B cell (primary cell): ENCODE measurements around the gene WNK2. TPM values are rescaled to one million over a fixed set of nuclear protein-coding genes. Genes with fewer than 3 reads are reported as not detected.

Experiments
- ATAC-seq: fragments of 200-7000 bp; cut with Tn5 transposase; one replicate; pipeline ENCODE4 v1.10.0; 2021; ENCODE audit warnings: low read depth, mild to moderate bottlenecking, moderate number of reproducible peaks, moderate library complexity
- CTCF ChIA-PET: fragments of 350-600 bp; sonication (Branson Sonifier 250); formaldehyde crosslinking; loops from one replicate; lab custom pipeline; 2021; ENCODE audit warnings: antibody characterized with exemption, inconsistent platforms; lab: Charles Lee
- POLR2A ChIA-PET: fragments of 350-600 bp; sonication (Branson Sonifier 250); formaldehyde crosslinking; loops from one replicate; lab custom pipeline; 2021; ENCODE audit warnings: antibody characterized with exemption; lab: Charles Lee
- DNase-seq: peaks from one replicate; pipeline ENCODE4 v3.0.0; 2013
- H2AFZ ChIP-seq: 2 replicates; pipeline ENCODE4 v1.6.1; 2012; ENCODE audit warnings: mild to moderate bottlenecking, low read depth, low read length; ENCODE audit not compliant: insufficient read depth, poor library complexity, severe bottlenecking
- H3K27ac ChIP-seq, 2 donors: 1 replicate in 1 of 2; 2 replicates in 1 of 2; pipeline ENCODE4 v1.5.1; 2012 to 2013; ENCODE audit warnings: low read length in 2 of 2, mild to moderate bottlenecking in 2 of 2, moderate library complexity in 1 of 2
- H3K27me3 ChIP-seq, 4 experiments: fragments of 200-600 bp in 1 of 4; sonication (generic) in 1 of 4; replicated peaks in 1 of 4; 1 replicate in 2 of 4; 2 replicates in 2 of 4; pipeline versions ENCODE4 v1.6.1 to v1.7.0; 2013 to 2016; ENCODE audit warnings: low read length in 3 of 4, mild to moderate bottlenecking in 2 of 4, mixed read lengths in 1 of 4, moderate library complexity in 1 of 4; ENCODE audit not compliant: insufficient read depth in 4 of 4, control insufficient read depth in 3 of 4; ENCODE audit errors: control extremely low read depth in 1 of 4
- H3K36me3 ChIP-seq, 2 experiments: replicated peaks in 1 of 2; 1 replicate in 1 of 2; 2 replicates in 1 of 2; pipeline versions ENCODE4 v1.6.1 to v1.7.1; 2013; ENCODE audit warnings: low read length in 1 of 2; ENCODE audit not compliant: insufficient read depth in 2 of 2, control insufficient read depth in 1 of 2; ENCODE audit errors: control extremely low read depth in 1 of 2, extremely low read depth in 1 of 2
- H3K4me1 ChIP-seq, 2 donors: fragments of 200-600 bp in 1 of 2; sonication (generic) in 1 of 2; 1 replicate in 1 of 2; 2 replicates in 1 of 2; pipeline versions ENCODE4 v1.5.1 to v1.6.1; 2013 to 2017; ENCODE audit warnings: low read length in 2 of 2; ENCODE audit not compliant: control insufficient read depth in 2 of 2, insufficient read depth in 2 of 2
- H3K4me2 ChIP-seq: replicated peaks from 2 replicates; pipeline ENCODE3; 2012; ENCODE audit warnings: mild to moderate bottlenecking, low read depth, low read length; ENCODE audit not compliant: poor library complexity, severe bottlenecking
- H3K4me3 ChIP-seq, 5 experiments: fragments of 200-600 bp in 1 of 5; sonication (generic) in 1 of 5; 1 replicate in 3 of 5; 2 replicates in 2 of 5; pipeline versions ENCODE4 v1.5.1 to v1.7.0; 2011 to 2016; ENCODE audit warnings: low read length in 4 of 5, mild to moderate bottlenecking in 4 of 5, low read depth in 2 of 5, control low read depth in 1 of 5, moderate library complexity in 1 of 5; ENCODE audit not compliant: insufficient read depth in 1 of 5; ENCODE audit errors: control extremely low read depth in 1 of 5, extremely low read depth in 1 of 5
- H3K79me2 ChIP-seq: fragments of 200-600 bp; sonication (generic); one replicate; pipeline ENCODE4 v1.6.0; 2016; ENCODE audit warnings: low read length; ENCODE audit not compliant: control insufficient read depth, insufficient read depth
- H3K9ac ChIP-seq: fragments of 200-600 bp; sonication (generic); 2 replicates; pipeline ENCODE4 v1.6.1; 2017; ENCODE audit warnings: mild to moderate bottlenecking, low read length, moderate library complexity
- H3K9me3 ChIP-seq, 3 donors: one replicate each; pipeline versions ENCODE4 v1.6.1 to v1.7.1; 2013; ENCODE audit warnings: low read length in 2 of 3; ENCODE audit not compliant: control insufficient read depth in 2 of 3, insufficient read depth in 1 of 3; ENCODE audit errors: control extremely low read depth in 1 of 3
- H4K20me1 ChIP-seq: 2 replicates; pipeline ENCODE4 v1.6.0; 2012; ENCODE audit warnings: mild to moderate bottlenecking, low read length; ENCODE audit not compliant: insufficient read depth, control insufficient read depth, poor library complexity, severe bottlenecking
- H3K27ac Mint-ChIP-seq: one replicate; pipeline ENCODE4 v1.8.0; 2021; ENCODE audit warnings: mixed read lengths
- H3K27me3 Mint-ChIP-seq: one replicate; pipeline ENCODE4 v1.8.0; 2021; ENCODE audit warnings: mixed read lengths
- H3K4me1 Mint-ChIP-seq: one replicate; pipeline ENCODE4 v1.8.0; 2021; ENCODE audit warnings: mixed read lengths
- H3K4me3 Mint-ChIP-seq: one replicate; pipeline ENCODE4 v1.8.0; 2021; ENCODE audit warnings: mixed read lengths
- H3K9me3 Mint-ChIP-seq: one replicate; pipeline ENCODE4 v1.8.0; 2022; ENCODE audit warnings: mixed read lengths; ENCODE audit not compliant: insufficient read depth
- CTCF ChIP-seq: fragments of 200-600 bp; IDR thresholded peaks from one replicate; pipeline ENCODE4 v1.8.0; 2022; ENCODE audit warnings: antibody characterized with exemption, mild to moderate bottlenecking
- EZH2 ChIP-seq: IDR thresholded peaks from 2 replicates; pipeline ENCODE4 v1.6.1; 2012; ENCODE audit warnings: borderline replicate concordance, low read depth, mild to moderate bottlenecking, moderate library complexity, low read length; ENCODE audit not compliant: insufficient read depth, poor library complexity, severe bottlenecking
- WGBS: methylation state at CpG from one replicate; pipeline ENCODE4 v1.1.5; 2013; ENCODE audit warnings: missing lambda C conversion rate; ENCODE audit not compliant: insufficient coverage; 5-methylcytosine and 5-hydroxymethylcytosine counted together
- intact Hi-C: fragments of 100-400 bp; cut with micrococcal nuclease; formaldehyde crosslinking; loops from one replicate; pipeline ENCODE4 v1.10.0; 2022
- polyA plus RNA-seq: library from polyadenylated mRNA; depleted of rRNA; stranded (reverse); fragments of >200 nt; gene quantifications from 2 replicates; pipeline ENCODE4 v1.2.3, GENCODE V29; 2012
- total RNA-seq, 2 donors: library from RNA; stranded (reverse); fragments of 120-200 nt in 1 of 2; gene quantifications; 1 replicate in 1 of 2; 2 replicates in 1 of 2; pipeline versions ENCODE4 v1.2.3 to v1.2.4, GENCODE V29; 2013 to 2022

Gene WNK2
- total and polyA plus RNA-seq, 2 donors (not counting 1 experiment from before 2014, with no cell fraction given), result 0.49 TPM; not detected in 1

GRCh38 chr9:93296889-93297480 lies 113.0 kb downstream of the WNK2 start:
- Histone ChIP-seq H3K27ac (no peak overlapping the region), H3K4me2 (no peak overlapping the region), H3K4me3 (no peak overlapping the region), H3K79me2 (no peaks in the 10 kb centered on the region), H3K4me1 (peaks cover 13 to 14% of the 10 kb centered on the region in 2 donors), H3K9me3 (no peaks in the 10 kb centered on the region), H4K20me1 (no peaks in the 10 kb centered on the region), H3K27me3 (no peaks in the 10 kb centered on the region), H3K36me3 (no peaks in the 10 kb centered on the region), H2AFZ (no peak overlapping the region), H3K9ac (no peak overlapping the region)
- Mint-ChIP-seq H3K9me3 (no peaks in the 10 kb centered on the region), H3K27me3 (peaks cover 14% of the 10 kb centered on the region), H3K27ac (no peak overlapping the region), H3K4me3 (no peak overlapping the region), H3K4me1 (peaks cover 16% of the 10 kb centered on the region)
- CTCF ChIA-PET, result interaction anchor here (1.0 kb wide), 1 partner anchor 340 kb away, joined by 4 read pairs; no protein-coding TSS in a partner anchor
- TF ChIP-seq CTCF, result no peak
- no peak for TF ChIP-seq EZH2
- POLR2A ChIA-PET, result no interaction called here
- 19% methylated on average over 17 of the region's 17 CpGs for WGBS
- DNase-seq (no peak), ATAC-seq (no peak)
- intact Hi-C loops, result no loop called here

GRCh38 chr9:93297659-93298497 lies 113.9 kb downstream of the WNK2 start:
- Mint-ChIP-seq H3K4me1 (peaks cover 16% of the 10 kb centered on the region), H3K4me3 (no peak overlapping the region), H3K27ac (no peak overlapping the region), H3K27me3 (peaks cover 13% of the 10 kb centered on the region), H3K9me3 (no peaks in the 10 kb centered on the region)
- CTCF ChIA-PET, result interaction anchor here (1.0 to 1.3 kb wide), 2 partner anchors 341 kb away, joined by 3 to 4 read pairs; no protein-coding TSS in a partner anchor
- Histone ChIP-seq H4K20me1 (no peaks in the 10 kb centered on the region), H3K27ac (no peak overlapping the region), H3K4me2 (no peak overlapping the region), H3K27me3 (no peaks in the 10 kb centered on the region), H3K4me1 (peaks cover 13 to 19% of the 10 kb centered on the region in 2 donors), H3K79me2 (no peaks in the 10 kb centered on the region), H3K4me3 (no peak overlapping the region), H2AFZ (no peak overlapping the region), H3K36me3 (no peaks in the 10 kb centered on the region), H3K9ac (no peak overlapping the region), H3K9me3 (no peaks in the 10 kb centered on the region)
- intact Hi-C loops, result no loop called here
- WGBS, result 82% methylated on average over 32 of the region's 33 CpGs
- DNase-seq (no peak), ATAC-seq (no peak)
- POLR2A ChIA-PET, result no interaction called here
- TF ChIP-seq EZH2 (no peak), CTCF (no peak)
